Measurements from ENCODE around the gene TUFT1. TPM values are rescaled to one million over a fixed set of nuclear protein-coding genes. Genes with fewer than 3 reads are reported as not detected.

The TUFT1 gene
- total and polyA plus RNA-seq, 2 donors (not counting 1 experiment from before 2014, with no cell fraction given), result 0.82 to 2.2 TPM

DNA sequence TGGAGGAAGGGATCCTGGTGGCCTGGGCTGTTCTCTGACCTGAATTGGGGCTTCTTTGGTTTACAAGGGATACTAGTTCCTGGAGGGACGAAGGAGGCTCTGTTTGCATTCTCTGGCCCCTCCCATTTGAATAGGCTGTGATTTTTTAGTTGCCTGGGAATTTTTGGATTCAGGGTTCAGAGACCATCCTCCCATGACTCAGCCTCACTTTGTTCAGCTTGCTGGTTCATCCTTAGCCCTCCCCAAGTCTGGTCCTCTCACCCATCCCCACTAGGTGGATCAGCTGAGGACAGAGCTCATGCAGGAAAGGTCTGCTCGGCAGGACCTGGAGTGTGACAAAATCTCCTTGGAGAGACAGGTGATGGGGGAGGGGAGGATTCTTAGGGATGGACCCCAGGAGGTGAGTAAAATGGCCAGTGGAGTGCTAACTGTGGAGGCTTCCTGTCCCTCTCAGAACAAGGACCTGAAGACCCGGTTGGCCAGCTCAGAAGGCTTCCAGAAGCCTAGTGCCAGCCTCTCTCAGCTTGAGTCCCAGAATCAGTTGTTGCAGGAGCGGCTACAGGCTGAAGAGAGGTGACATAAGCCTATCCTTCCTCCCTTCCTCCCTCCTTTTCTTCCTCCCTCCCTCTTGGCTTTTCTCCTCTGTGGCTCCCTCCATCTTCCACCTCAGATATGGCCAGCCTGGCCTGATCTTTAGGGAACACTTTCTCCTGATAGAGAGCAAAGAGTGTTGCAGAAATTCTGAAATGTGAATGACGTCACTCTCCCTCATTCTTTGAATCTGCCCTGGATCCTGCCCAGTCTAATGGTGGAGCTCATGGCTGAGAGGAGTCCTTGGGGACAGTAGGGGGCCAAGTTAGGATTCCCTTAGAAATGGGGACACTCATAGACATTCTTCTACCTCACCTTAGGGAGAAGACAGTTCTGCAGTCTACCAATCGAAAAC is 4.5 kb upstream of the TUFT1 start:
- Histone ChIP-seq H2AFZ (ENCODE audit: insufficient read depth, low read depth, low read length, poor library complexity, severe bottlenecking) (no peak overlapping the region), H3K27me3 (replicated peaks in 1 of 4; ENCODE audit: control extremely low read depth in 1 of 4, control insufficient read depth in 3 of 4, insufficient read depth in 4 of 4, low read length in 3 of 4) (no peaks in the 10 kb centered on the region), H3K27ac (ENCODE audit: low read length in 2 of 2) (no peak overlapping the region), H3K36me3 (replicated peaks in 1 of 2; ENCODE audit: control extremely low read depth in 1 of 2, control insufficient read depth in 1 of 2, extremely low read depth in 1 of 2, insufficient read depth in 2 of 2, low read length in 1 of 2) (no peaks in the 10 kb centered on the region), H3K9me3 (ENCODE audit: control extremely low read depth in 1 of 3, control insufficient read depth in 2 of 3, insufficient read depth in 1 of 3, low read length in 2 of 3) (no peaks in the 10 kb centered on the region), H3K4me2 (replicated peaks; ENCODE audit: low read depth, low read length, poor library complexity, severe bottlenecking) (no peak overlapping the region), H3K4me3 (ENCODE audit: control extremely low read depth in 1 of 5, extremely low read depth in 1 of 5, insufficient read depth in 1 of 5, low read depth in 2 of 5, low read length in 4 of 5) (no peak overlapping the region), H3K79me2 (ENCODE audit: control insufficient read depth, insufficient read depth, low read length) (no peaks in the 10 kb centered on the region), H3K4me1 (ENCODE audit: control insufficient read depth in 2 of 2, insufficient read depth in 2 of 2, low read length in 2 of 2) (peaks cover 8 to 11% of the 10 kb centered on the region in 2 donors), H4K20me1 (ENCODE audit: control insufficient read depth, insufficient read depth, low read length, poor library complexity, severe bottlenecking) (no peaks in the 10 kb centered on the region), H3K9ac (ENCODE audit: low read length) (no peak overlapping the region)
- TF ChIP-seq, protein P1, sequence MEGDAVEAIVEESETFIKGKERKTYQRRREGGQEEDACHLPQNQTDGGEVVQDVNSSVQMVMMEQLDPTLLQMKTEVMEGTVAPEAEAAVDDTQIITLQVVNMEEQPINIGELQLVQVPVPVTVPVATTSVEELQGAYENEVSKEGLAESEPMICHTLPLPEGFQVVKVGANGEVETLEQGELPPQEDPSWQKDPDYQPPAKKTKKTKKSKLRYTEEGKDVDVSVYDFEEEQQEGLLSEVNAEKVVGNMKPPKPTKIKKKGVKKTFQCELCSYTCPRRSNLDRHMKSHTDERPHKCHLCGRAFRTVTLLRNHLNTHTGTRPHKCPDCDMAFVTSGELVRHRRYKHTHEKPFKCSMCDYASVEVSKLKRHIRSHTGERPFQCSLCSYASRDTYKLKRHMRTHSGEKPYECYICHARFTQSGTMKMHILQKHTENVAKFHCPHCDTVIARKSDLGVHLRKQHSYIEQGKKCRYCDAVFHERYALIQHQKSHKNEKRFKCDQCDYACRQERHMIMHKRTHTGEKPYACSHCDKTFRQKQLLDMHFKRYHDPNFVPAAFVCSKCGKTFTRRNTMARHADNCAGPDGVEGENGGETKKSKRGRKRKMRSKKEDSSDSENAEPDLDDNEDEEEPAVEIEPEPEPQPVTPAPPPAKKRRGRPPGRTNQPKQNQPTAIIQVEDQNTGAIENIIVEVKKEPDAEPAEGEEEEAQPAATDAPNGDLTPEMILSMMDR (IDR thresholded peaks at IDR 0.05), result no peak
- TF ChIP-seq EZH2 (IDR thresholded peaks at IDR 0.05; ENCODE audit: borderline replicate concordance, insufficient read depth, low read depth, low read length, poor library complexity, severe bottlenecking), result no peak
- H3K4me1 Mint-ChIP-seq, result peaks cover 9% of the 10 kb centered on the region
- no peaks in the 10 kb centered on the region for H3K9me3 Mint-ChIP-seq (ENCODE audit: insufficient read depth)
- H3K4me3 Mint-ChIP-seq, result no peak overlapping the region
- DNase-seq (no peak), ATAC-seq (ENCODE audit: low read depth) (no peak)
- 100% methylated on average over 2 of the region's 6 CpGs for WGBS (ENCODE audit: insufficient coverage)
- intact Hi-C loops (cut with micrococcal nuclease), result loop anchor here (2.0 kb wide), 1 partner anchor 199 kb away; no protein-coding TSS in a partner anchor
- H3K27ac Mint-ChIP-seq, result no peak overlapping the region
- ChIA-PET CTCF (interaction anchor here (0.6 to 1.2 kb wide), 6 partner anchors 58 to 199 kb away, joined by 3 to 4 read pairs (median 3); no protein-coding TSS in a partner anchor), POLR2A (no interaction called here)
- H3K27me3 Mint-ChIP-seq, result peaks cover 3% of the 10 kb centered on the region

DNA sequence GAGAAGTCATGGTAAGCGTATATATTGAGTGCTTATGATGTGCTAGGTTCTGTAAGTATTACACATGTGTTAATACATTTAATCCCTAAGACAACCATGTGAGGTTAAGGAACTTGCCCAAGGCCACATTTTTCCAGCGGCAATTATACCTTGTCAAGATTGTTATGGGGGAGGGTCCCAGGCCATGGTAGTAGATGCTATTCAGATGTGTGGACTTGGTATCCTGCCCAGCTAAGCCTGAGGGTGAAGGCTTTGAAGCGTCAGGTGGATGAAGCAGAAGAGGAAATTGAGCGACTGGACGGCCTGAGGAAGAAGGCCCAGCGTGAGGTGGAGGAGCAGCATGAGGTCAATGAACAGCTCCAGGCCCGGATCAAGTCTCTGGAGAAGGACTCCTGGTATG is 3.6 kb upstream of the TUFT1 start:
- Histone ChIP-seq H3K27me3 (replicated peaks in 1 of 4; ENCODE audit: control extremely low read depth in 1 of 4, control insufficient read depth in 3 of 4, insufficient read depth in 4 of 4, low read length in 3 of 4) (peaks cover 0 to 8% (median under 1%) of the 10 kb centered on the region in 4 experiments), H3K4me3 (ENCODE audit: control extremely low read depth in 1 of 5, extremely low read depth in 1 of 5, insufficient read depth in 1 of 5, low read depth in 2 of 5, low read length in 4 of 5) (no peak overlapping the region), H3K9ac (ENCODE audit: low read length) (no peak overlapping the region), H3K36me3 (replicated peaks in 1 of 2; ENCODE audit: control extremely low read depth in 1 of 2, control insufficient read depth in 1 of 2, extremely low read depth in 1 of 2, insufficient read depth in 2 of 2, low read length in 1 of 2) (no peaks in the 10 kb centered on the region), H3K4me2 (replicated peaks; ENCODE audit: low read depth, low read length, poor library complexity, severe bottlenecking) (no peak overlapping the region), H3K9me3 (ENCODE audit: control extremely low read depth in 1 of 3, control insufficient read depth in 2 of 3, insufficient read depth in 1 of 3, low read length in 2 of 3) (no peaks in the 10 kb centered on the region), H3K27ac (ENCODE audit: low read length in 2 of 2) (no peak overlapping the region), H2AFZ (ENCODE audit: insufficient read depth, low read depth, low read length, poor library complexity, severe bottlenecking) (no peak overlapping the region), H3K4me1 (ENCODE audit: control insufficient read depth in 2 of 2, insufficient read depth in 2 of 2, low read length in 2 of 2) (peaks cover 15 to 20% of the 10 kb centered on the region in 2 donors), H4K20me1 (ENCODE audit: control insufficient read depth, insufficient read depth, low read length, poor library complexity, severe bottlenecking) (no peaks in the 10 kb centered on the region), H3K79me2 (ENCODE audit: control insufficient read depth, insufficient read depth, low read length) (no peaks in the 10 kb centered on the region)
- Mint-ChIP-seq H3K4me3 (no peak overlapping the region), H3K9me3 (ENCODE audit: insufficient read depth) (no peaks in the 10 kb centered on the region), H3K27me3 (peaks cover 3% of the 10 kb centered on the region), H3K27ac (no peak overlapping the region), H3K4me1 (peaks cover 18% of the 10 kb centered on the region)
- ChIA-PET POLR2A (no interaction called here), CTCF (interaction anchor here (1.8 kb wide), 1 partner anchor 13 kb away, joined by 5 read pairs; no protein-coding TSS in a partner anchor)
- intact Hi-C loops (cut with micrococcal nuclease), result no loop called here
- no peak for DNase-seq
- TF ChIP-seq, protein P1 (IDR thresholded peaks at IDR 0.05), result no peak
- no peak for TF ChIP-seq EZH2 (IDR thresholded peaks at IDR 0.05; ENCODE audit: borderline replicate concordance, insufficient read depth, low read depth, low read length, poor library complexity, severe bottlenecking)
- WGBS (ENCODE audit: insufficient coverage), result 97% methylated on average over 6 of the region's 7 CpGs
- no peak for ATAC-seq (ENCODE audit: low read depth)

All from B cell (primary cell).